ENCODE measurements around the gene CREG2.

CREG2 gene

DNA sequence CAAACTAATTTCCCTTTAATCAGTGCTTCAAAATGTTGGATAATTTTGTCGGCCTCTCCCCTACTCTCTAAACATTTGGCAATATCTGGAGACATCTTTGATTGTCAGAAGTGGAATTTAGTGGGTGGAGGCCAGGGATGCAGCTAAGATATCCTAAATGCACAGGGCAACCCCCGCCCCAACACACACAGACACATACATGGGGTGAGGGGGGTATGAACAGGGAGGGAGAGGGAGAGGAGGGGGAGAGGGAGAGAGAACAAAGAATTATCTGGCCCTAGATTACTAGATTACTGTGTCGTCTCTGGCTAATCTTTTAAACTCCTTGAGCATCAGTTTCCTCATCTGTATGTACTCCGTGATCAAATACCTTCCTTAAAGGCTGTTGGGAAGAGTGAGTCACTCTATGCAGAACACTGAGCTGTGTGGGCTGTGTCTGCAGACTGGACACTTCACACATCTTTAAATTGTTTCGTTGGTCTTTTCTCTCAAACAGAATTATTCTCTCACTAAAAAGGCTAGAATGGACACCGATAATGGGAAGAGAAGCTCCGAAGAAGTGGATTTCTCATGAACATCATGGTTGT, 81.7 kb downstream of the CREG2 start:
- no peak for DNase-seq

DNA sequence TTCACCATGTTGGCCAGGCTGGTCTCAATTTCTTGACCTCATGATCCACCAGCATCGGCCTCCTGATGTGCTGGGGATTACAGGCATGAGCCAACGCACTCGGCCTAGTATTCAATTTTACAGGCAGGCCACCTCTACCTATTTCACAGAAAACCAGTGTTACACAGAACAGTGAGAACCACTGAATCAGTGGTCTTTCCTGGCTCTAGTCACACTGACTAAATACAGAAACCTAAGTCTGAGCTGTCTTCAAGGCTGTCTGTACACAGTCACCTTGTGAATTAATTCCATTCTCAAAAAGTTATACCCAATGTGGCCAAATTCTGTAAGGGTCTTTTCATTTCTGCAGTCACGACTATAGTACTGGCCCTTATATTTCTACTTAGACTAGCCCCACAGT, 82.3 kb downstream of the CREG2 start:
- DNase-seq, result no peak

GRCh38 chr2:101303688-101304087, 83.6 kb downstream of the CREG2 start:
- DNase-seq, result no peak

- DNase-seq, result no peak
Measured at GRCh38 chr2:101302016-101302415, 85.3 kb downstream of the CREG2 start.

DNA sequence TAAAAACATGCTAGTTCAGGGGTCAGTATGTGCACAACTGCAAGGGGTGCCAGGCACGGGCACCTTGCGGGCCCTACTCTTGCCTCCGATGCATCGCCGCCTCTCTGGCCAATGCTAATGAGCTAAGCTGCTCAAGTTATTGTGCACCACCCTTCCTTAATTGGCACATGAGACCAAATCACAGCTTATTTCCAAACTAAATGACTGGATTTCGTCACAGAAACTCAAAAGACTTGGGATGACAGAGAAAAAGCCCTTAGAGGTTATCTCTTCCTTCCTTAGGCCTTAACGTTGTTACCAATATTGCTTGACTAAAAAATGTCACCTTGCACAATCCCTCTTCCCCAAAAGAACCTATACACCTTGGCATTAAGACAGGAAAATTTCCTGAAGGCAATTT, 86.5 kb downstream of the CREG2 start:
- no peak for DNase-seq

DNA sequence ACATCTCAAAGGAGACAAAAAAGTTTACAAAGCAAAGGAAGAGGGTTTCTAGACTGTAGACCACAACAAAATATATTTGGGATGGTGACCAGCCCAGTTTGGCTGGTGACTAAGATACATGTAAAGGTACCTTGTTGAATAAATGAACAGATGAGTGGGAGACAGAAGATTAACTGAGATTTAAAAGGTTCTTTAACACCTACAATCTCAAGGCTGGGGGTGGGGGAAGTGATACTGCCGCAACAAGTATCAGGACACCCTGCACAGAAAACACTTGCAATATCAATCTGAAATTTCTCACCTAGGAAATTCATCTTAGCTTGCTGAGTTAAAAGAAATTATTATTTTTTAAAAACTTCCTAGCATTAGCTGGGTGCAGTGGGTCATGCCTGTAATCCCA, 87.1 kb downstream of the CREG2 start:
- DNase-seq, result no peak

DNA sequence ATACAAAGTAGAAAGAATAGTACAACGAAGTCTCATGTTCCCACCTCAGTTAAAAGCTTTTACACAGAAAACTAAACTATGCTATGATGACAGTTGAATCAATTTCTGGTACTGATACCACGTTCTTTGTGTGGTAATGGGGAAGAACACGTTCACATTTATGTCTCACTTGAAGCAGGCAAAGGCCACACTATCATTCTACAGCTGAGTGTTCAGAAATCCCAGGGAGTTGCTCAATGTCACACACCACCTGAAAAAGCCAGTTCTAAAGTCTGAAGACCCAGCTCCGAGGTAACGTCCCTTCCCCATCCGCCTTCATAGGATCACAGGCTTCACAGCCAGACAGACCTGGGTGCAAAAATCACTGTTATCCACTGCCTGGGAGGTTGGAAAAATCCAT, 87.7 kb downstream of the CREG2 start:
- no peak for DNase-seq

DNA sequence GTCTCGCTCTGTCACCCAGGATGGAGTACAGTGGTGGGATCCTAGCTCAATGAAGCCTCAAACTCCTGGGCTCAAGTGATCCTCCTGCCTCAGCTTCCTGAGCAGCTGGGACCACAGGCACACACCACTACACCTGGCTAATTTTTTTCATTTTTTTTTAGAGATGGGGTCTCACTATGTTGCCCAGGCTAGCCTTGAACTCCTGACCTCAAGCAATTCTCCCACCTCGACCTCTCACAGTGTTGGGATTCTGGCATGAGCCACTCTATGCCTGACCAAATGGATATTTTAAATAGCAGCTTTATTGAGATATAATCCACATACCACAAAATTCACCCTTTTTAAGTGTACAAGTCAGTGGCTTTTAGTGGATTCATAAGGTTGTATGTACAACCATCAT, 89.9 kb downstream of the CREG2 start:
- no peak for DNase-seq

- DNase-seq, result no peak
Measured at GRCh38 chr2:101296371-101296770, 90.9 kb downstream of the CREG2 start.

DNA sequence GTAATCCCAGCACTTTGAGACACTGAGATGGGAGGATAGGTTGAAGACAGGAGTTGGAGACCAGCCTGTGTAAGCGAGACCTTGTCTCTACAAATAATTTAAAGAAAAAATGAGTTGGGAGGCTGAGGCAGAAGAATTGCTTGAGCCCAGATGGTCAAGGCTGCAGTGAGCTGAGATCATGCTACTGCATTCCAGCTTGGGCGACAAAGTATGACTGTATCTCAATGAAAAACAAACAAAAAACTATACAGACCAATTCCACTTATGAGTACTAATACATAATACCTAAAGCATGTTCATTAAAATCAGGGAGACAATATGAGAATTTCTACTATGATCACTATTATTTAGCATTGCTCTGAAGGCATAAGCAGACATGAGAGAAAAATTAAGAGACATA, 91.4 kb downstream of the CREG2 start:
- no peak for DNase-seq
